Neural progenitor cell (in vitro differentiated cells): ENCODE data around the gene IGFLR1. TPM values are rescaled to one million over a fixed set of nuclear protein-coding genes. Genes with fewer than 3 reads are reported as not detected.

Source experiments
- DNase-seq: peaks from one replicate; pipeline ENCODE4 v3.0.0-alpha.2; 2016; ENCODE audit warnings: low spot score
- H2AFZ ChIP-seq: fragments of 200-600 bp; sonication (generic); replicated peaks from 2 replicates; pipeline ENCODE4 v1.6.1; 2016; ENCODE audit warnings: antibody characterized with exemption
- H3F3A ChIP-seq: fragments of 200-600 bp; sonication (generic); 2 replicates; pipeline ENCODE4 v1.6.1; 2016; ENCODE audit warnings: antibody characterized with exemption, low read depth
- H3K27ac ChIP-seq: fragments of 200-600 bp; sonication (generic); 2 replicates; pipeline ENCODE4 v1.5.1; 2016; ENCODE audit warnings: mild to moderate bottlenecking
- H3K27me3 ChIP-seq: fragments of 200-600 bp; sonication (generic); 2 replicates; pipeline ENCODE4 v1.6.1; 2016; ENCODE audit warnings: mild to moderate bottlenecking, moderate library complexity
- H3K36me3 ChIP-seq: fragments of 200-600 bp; sonication (generic); 2 replicates; pipeline ENCODE4 v1.5.1; 2016
- H3K4me1 ChIP-seq: fragments of 200-600 bp; sonication (generic); 2 replicates; pipeline ENCODE4 v1.6.1; 2016; ENCODE audit warnings: mixed run types
- H3K4me2 ChIP-seq: fragments of 200-600 bp; sonication (generic); 2 replicates; pipeline ENCODE4 v1.6.1; 2016
- H3K4me3 ChIP-seq: fragments of 200-600 bp; sonication (generic); 2 replicates; pipeline ENCODE4 v1.5.1; 2016
- H3K79me2 ChIP-seq: fragments of 200-600 bp; sonication (generic); 2 replicates; pipeline ENCODE4 v1.6.1; 2016; ENCODE audit warnings: low read depth
- H3K9ac ChIP-seq: fragments of 200-600 bp; sonication (generic); 2 replicates; pipeline ENCODE4 v1.6.1; 2016
- H3K9me3 ChIP-seq: fragments of 200-600 bp; sonication (generic); 2 replicates; pipeline ENCODE4 v1.5.1; 2016; ENCODE audit warnings: low read depth
- H4K20me1 ChIP-seq: fragments of 200-600 bp; sonication (generic); 2 replicates; pipeline ENCODE4 v1.6.1; 2016; ENCODE audit warnings: low read depth
- H3K27ac Mint-ChIP-seq: 3 replicates; pipeline ENCODE4 v1.8.0; 2021; ENCODE audit warnings: mixed read lengths
- H3K27me3 Mint-ChIP-seq: 2 replicates; pipeline ENCODE4 v1.8.0; 2022; ENCODE audit warnings: low read depth, mild to moderate bottlenecking, inconsistent platforms, moderate library complexity, mixed read lengths; ENCODE audit not compliant: insufficient read depth
- H3K36me3 Mint-ChIP-seq: 3 replicates; pipeline ENCODE4 v1.8.0; 2021; ENCODE audit warnings: mixed read lengths
- H3K4me1 Mint-ChIP-seq: 3 replicates; pipeline ENCODE4 v1.8.0; 2021; ENCODE audit warnings: mixed read lengths
- H3K4me3 Mint-ChIP-seq: 3 replicates; pipeline ENCODE4 v1.8.0; 2021; ENCODE audit warnings: mild to moderate bottlenecking, moderate library complexity, mixed read lengths
- H3K9me3 Mint-ChIP-seq: 3 replicates; pipeline ENCODE4 v1.8.0; 2020; ENCODE audit warnings: mixed read lengths
- EZH2 ChIP-seq: fragments of 200-600 bp; sonication (generic); IDR thresholded peaks from 2 replicates; pipeline ENCODE4 v1.6.1; 2017; ENCODE audit warnings: antibody characterized with exemption, mild to moderate bottlenecking, moderate library complexity
- EZH2phosphoT487 ChIP-seq: fragments of 200-600 bp; sonication (generic); IDR thresholded peaks from 2 replicates; pipeline ENCODE4 v1.6.1; 2017; ENCODE audit warnings: antibody characterized with exemption
- total RNA-seq: library from RNA; depleted of rRNA; stranded (reverse); fragments of >200 nt; gene quantifications from 2 replicates; pipeline ENCODE4 v1.2.3, GENCODE V29; 2015; ENCODE audit warnings: low replicate concordance
- TF ChIP-seq, protein P1 (sequence below): fragments of 200-600 bp; sonication (generic); IDR thresholded peaks from 2 replicates; pipeline ENCODE4 v1.5.1; 2017; ENCODE audit warnings: antibody characterized with exemption, mild to moderate bottlenecking

IGFLR1 gene
- total RNA-seq, 1 donor from 2014 or later, result 5.0 TPM

- H3K36me3 Mint-ChIP-seq, result peaks cover 11% of the 10 kb centered on the region
- no peak overlapping the region for H3K27ac ChIP-seq
- H3K36me3 ChIP-seq, result no peaks in the 10 kb centered on the region
- H3K4me3 Mint-ChIP-seq, result no peak overlapping the region
- no peaks in the 10 kb centered on the region for H3K79me2 ChIP-seq
- H3K9me3 ChIP-seq, result no peaks in the 10 kb centered on the region
- H3K27ac Mint-ChIP-seq, result peak overlapping the region; percentile 86
- TF ChIP-seq EZH2 (no peak), EZH2phosphoT487 (no peak)
- TF ChIP-seq, protein P1, sequence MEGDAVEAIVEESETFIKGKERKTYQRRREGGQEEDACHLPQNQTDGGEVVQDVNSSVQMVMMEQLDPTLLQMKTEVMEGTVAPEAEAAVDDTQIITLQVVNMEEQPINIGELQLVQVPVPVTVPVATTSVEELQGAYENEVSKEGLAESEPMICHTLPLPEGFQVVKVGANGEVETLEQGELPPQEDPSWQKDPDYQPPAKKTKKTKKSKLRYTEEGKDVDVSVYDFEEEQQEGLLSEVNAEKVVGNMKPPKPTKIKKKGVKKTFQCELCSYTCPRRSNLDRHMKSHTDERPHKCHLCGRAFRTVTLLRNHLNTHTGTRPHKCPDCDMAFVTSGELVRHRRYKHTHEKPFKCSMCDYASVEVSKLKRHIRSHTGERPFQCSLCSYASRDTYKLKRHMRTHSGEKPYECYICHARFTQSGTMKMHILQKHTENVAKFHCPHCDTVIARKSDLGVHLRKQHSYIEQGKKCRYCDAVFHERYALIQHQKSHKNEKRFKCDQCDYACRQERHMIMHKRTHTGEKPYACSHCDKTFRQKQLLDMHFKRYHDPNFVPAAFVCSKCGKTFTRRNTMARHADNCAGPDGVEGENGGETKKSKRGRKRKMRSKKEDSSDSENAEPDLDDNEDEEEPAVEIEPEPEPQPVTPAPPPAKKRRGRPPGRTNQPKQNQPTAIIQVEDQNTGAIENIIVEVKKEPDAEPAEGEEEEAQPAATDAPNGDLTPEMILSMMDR, result no peak
- no peak overlapping the region for H3K4me3 ChIP-seq
- peaks cover 2% of the 10 kb centered on the region for H3K27me3 Mint-ChIP-seq
- H3F3A ChIP-seq, result no peaks in the 10 kb centered on the region
- peaks cover 10% of the 10 kb centered on the region for H3K4me1 Mint-ChIP-seq
- no peak overlapping the region for H2AFZ ChIP-seq
- H4K20me1 ChIP-seq, result peaks cover 13% of the 10 kb centered on the region
- no peak overlapping the region for H3K4me2 ChIP-seq
- H3K9me3 Mint-ChIP-seq, result no peaks in the 10 kb centered on the region
- no peaks in the 10 kb centered on the region for H3K27me3 ChIP-seq
- peaks cover 5% of the 10 kb centered on the region for H3K4me1 ChIP-seq
- no peak overlapping the region for H3K9ac ChIP-seq
- peak; percentile 65 for DNase-seq
These were observed 25.2 kb upstream of the IGFLR1 start for GRCh38 chr19:35767288-35768081.

GRCh38 chr19:35766571-35767104 is 24.4 kb upstream of the IGFLR1 start:
- Histone ChIP-seq H4K20me1 (peaks cover 13% of the 10 kb centered on the region), H3K79me2 (no peaks in the 10 kb centered on the region), H3K27ac (no peak overlapping the region), H3K4me3 (no peak overlapping the region), H2AFZ (no peak overlapping the region), H3F3A (no peaks in the 10 kb centered on the region), H3K27me3 (no peaks in the 10 kb centered on the region), H3K36me3 (no peaks in the 10 kb centered on the region), H3K4me2 (no peak overlapping the region), H3K9ac (no peak overlapping the region), H3K4me1 (peaks cover 5% of the 10 kb centered on the region), H3K9me3 (no peaks in the 10 kb centered on the region)
- peak overlapping the region; percentile 52 for H3K4me3 Mint-ChIP-seq
- no peak for TF ChIP-seq EZH2
- TF ChIP-seq, protein P1, result no peak
- no peak for TF ChIP-seq EZH2phosphoT487
- H3K4me1 Mint-ChIP-seq, result peaks cover 10% of the 10 kb centered on the region
- H3K9me3 Mint-ChIP-seq, result no peaks in the 10 kb centered on the region
- H3K36me3 Mint-ChIP-seq, result peaks cover 16% of the 10 kb centered on the region
- H3K27me3 Mint-ChIP-seq, result peaks cover 2% of the 10 kb centered on the region
- DNase-seq, result no peak
- H3K27ac Mint-ChIP-seq, result no peak overlapping the region

- Histone ChIP-seq H3K4me1 (peaks cover 5% of the 10 kb centered on the region), H3K9ac (no peak overlapping the region), H3K4me2 (no peak overlapping the region), H2AFZ (no peak overlapping the region), H3K27me3 (no peaks in the 10 kb centered on the region), H4K20me1 (peaks cover 20% of the 10 kb centered on the region), H3K9me3 (no peaks in the 10 kb centered on the region), H3K79me2 (peaks cover 3% of the 10 kb centered on the region), H3K4me3 (no peak overlapping the region), H3K36me3 (no peaks in the 10 kb centered on the region), H3K27ac (no peak overlapping the region), H3F3A (no peaks in the 10 kb centered on the region)
- no peaks in the 10 kb centered on the region for H3K9me3 Mint-ChIP-seq
- no peak for DNase-seq
- H3K36me3 Mint-ChIP-seq, result peaks cover 18% of the 10 kb centered on the region
- H3K27me3 Mint-ChIP-seq, result peaks cover 4% of the 10 kb centered on the region
- no peak overlapping the region for H3K27ac Mint-ChIP-seq
- H3K4me1 Mint-ChIP-seq, result peaks cover 11% of the 10 kb centered on the region
- H3K4me3 Mint-ChIP-seq, result no peak overlapping the region
- TF ChIP-seq, protein P1, result no peak
- TF ChIP-seq EZH2phosphoT487 (no peak), EZH2 (no peak)
These were observed 22.4 kb upstream of the IGFLR1 start for GRCh38 chr19:35764432-35765315.
